Measurements from ENCODE around the gene FKBP1B.
"Not testable (repeated sequence)": the region's sequence is repeated elsewhere in the genome, so short reads cannot be mapped to it uniquely, and the experiment has no call there.

The FKBP1B gene

GRCh38 chr2:24101992-24102391 is 52.5 kb downstream of the FKBP1B start:
- no peak for TF ChIP-seq CTCF (IDR thresholded peaks at IDR 0.05; ENCODE audit: low read depth, low read length)
- DNase-seq (ENCODE audit: extremely low read depth, low read depth) = no peak

DNA sequence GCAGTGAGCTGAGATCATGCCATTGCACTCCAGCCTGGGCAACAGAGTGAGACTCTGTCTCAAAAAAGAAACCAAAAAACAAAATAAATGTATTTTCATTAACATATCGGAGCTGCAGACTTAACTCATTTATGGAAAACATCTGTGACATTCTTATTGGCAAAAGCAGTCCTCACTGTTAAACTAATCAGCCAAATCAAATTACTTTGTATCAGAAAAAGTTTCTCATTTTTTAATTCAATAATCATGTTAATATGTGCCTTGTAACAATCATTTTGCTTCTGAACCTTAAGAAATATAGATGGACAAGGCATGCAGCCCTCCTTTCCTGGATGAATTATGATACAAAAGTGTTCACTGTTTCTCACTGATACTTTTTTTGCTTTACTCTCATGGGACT is 53.1 kb downstream of the FKBP1B start:
- TF ChIP-seq CTCF (IDR thresholded peaks at IDR 0.05; ENCODE audit: low read depth, low read length) = no peak
- DNase-seq (ENCODE audit: extremely low read depth, low read depth) = no peak

- TF ChIP-seq CTCF (IDR thresholded peaks at IDR 0.05; ENCODE audit: low read depth, low read length) = no peak
- DNase-seq (ENCODE audit: extremely low read depth, low read depth) = no peak
Observed at GRCh38 chr2:24104110-24104650, 54.6 kb downstream of the FKBP1B start.

DNA sequence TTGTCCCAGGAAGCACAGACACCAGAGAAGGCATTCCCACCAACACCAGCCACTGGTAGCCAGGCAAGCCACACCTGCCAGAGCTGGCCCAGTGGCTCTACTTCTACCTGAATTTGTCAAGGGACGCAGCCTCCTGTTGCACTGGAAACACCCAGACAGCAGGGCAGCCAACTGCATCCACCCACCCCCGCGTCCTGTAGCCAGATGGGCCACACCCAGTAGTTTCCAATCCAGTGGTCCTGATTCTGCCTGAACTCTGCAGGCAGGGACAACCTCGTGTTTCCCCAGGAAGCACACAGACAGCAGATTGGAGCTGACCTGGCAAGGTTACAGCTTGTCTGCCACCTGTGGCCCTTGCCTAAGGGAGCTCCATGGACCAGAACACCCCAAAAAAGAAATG is 55.4 kb downstream of the FKBP1B start:
- DNase-seq (ENCODE audit: extremely low read depth, low read depth) = no peak
- TF ChIP-seq CTCF (IDR thresholded peaks at IDR 0.05; ENCODE audit: low read depth, low read length) = no peak

- DNase-seq (ENCODE audit: extremely low read depth, low read depth) = no peak
- TF ChIP-seq CTCF (IDR thresholded peaks at IDR 0.05; ENCODE audit: low read depth, low read length) = no peak
Observed at GRCh38 chr2:24105816-24106215, 56.3 kb downstream of the FKBP1B start.

DNA sequence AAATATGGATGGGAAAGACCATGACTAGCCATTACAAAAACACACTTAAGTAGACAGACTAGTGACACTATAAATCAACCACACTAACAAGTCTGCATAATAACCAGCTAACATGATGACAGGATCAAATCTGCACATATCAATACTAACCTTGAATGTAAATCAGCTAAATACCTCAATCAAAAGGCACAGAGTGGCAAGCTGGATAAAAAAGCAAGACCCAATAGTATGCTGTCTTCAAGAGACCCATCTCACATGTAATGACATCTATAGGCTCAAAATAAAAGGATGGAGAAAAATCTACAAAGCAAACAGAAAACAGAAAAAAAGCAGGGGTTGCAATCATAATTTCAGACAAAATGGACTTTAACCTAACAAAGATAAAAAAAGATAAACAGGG is 57.2 kb downstream of the FKBP1B start:
- no peak for TF ChIP-seq CTCF (IDR thresholded peaks at IDR 0.05; ENCODE audit: low read depth, low read length)
- no peak for DNase-seq (ENCODE audit: extremely low read depth, low read depth)

- DNase-seq (ENCODE audit: extremely low read depth, low read depth) = no peak
- no peak for TF ChIP-seq CTCF (IDR thresholded peaks at IDR 0.05; ENCODE audit: low read depth, low read length)
Observed at GRCh38 chr2:24107336-24107735, 57.8 kb downstream of the FKBP1B start.

GRCh38 chr2:24109431-24109830 is 59.9 kb downstream of the FKBP1B start:
- not testable (repeated sequence) for DNase-seq (ENCODE audit: extremely low read depth, low read depth)
